Activated naive CD4-positive, alpha-beta T cell treated with anti-CD3 and anti-CD28 coated beads, Interleukin-2, amount 50 U/mL, for 72 hours (primary cell): ENCODE data around the gene WBP2NL. TPM values are rescaled to one million over a fixed set of nuclear protein-coding genes. Genes with fewer than 3 reads are reported as not detected.

Source experiments
- ATAC-seq, 2 donors: fragments of 150-1000 bp; cut with Tn5 transposase; 2 replicates each; pipeline ENCODE4 v1.10.0; 2021; ENCODE audit warnings: mild to moderate bottlenecking in 2 of 2, moderate library complexity in 2 of 2
- DNase-seq, 2 donors: peaks; one replicate each; pipeline ENCODE4 v3.0.0; 2021 to 2022; ENCODE audit warnings: low spot score in 2 of 2
- H3K27ac Mint-ChIP-seq, 2 donors: one replicate each; pipeline ENCODE4 v1.8.0; 2022; ENCODE audit warnings: mild to moderate bottlenecking in 2 of 2, mixed read lengths in 2 of 2
- H3K36me3 Mint-ChIP-seq, 2 donors: one replicate each; pipeline ENCODE4 v1.8.0; 2022; ENCODE audit warnings: mixed read lengths in 2 of 2
- H3K9me3 Mint-ChIP-seq, 2 donors: one replicate each; pipeline ENCODE4 v1.8.0; 2022; ENCODE audit warnings: mixed read lengths in 2 of 2
- total RNA-seq, 2 donors: library from RNA; stranded (reverse); gene quantifications; one replicate each; pipeline ENCODE4 v1.2.3, GENCODE V29; 2022

Gene WBP2NL
- total RNA-seq, 2 donors from 2014 or later, result 0.39 to 0.47 TPM

DNA sequence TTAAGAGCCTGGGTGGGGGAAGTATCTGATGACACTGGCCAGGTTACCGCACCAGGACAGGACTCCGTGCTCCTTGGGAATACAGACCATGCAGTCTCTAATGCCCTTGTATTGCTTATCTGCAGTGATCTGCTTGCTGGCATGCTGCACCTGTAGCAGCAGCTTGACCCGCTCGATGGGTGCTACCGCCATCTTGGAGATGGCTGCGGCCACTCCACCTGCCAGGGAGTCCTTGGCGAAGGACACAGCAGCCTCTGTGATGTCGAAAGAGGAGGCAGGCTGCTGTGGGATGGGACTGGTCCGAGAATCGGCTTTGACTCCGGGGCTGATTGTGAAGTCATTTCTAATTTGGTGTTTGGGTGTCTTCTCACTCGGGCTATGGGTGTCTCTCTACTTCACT, 3.1 kb downstream of the WBP2NL start:
- Mint-ChIP-seq H3K9me3 (peaks cover 20 to 23% of the 10 kb centered on the region in 2 donors), H3K36me3 (peaks cover 24 to 27% of the 10 kb centered on the region in 2 donors), H3K27ac (no peak overlapping the region)
- no peak for ATAC-seq
- no peak for DNase-seq

GRCh38 chr22:42007922-42008321, 9.3 kb downstream of the WBP2NL start:
- Mint-ChIP-seq H3K27ac (no peak overlapping the region), H3K9me3 (peaks cover 0 to 23% of the 10 kb centered on the region in 2 donors), H3K36me3 (peaks cover 6 to 9% of the 10 kb centered on the region in 2 donors)
- no peak for ATAC-seq
- DNase-seq, result no peak

DNA sequence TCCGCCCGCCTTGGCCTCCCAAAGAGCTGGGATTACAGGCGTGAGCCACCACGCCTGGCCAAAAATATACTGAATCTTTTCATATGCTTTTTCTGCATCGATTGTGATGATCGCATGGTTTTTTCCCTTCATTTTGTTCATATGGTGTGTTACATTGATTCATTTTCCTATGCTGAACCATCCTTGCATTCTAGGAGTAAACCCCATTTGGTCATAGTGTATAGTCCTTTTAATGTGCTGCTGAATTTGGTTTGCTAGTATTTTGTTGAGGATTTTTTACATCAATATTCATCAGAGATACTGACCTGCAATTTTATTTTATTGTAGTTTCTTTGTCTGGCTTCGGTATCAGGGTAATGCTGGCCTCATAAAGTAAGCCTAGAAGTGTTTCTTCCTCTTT, 12.2 kb downstream of the WBP2NL start:
- no peak for DNase-seq
- ATAC-seq, result no peak
- H3K36me3 Mint-ChIP-seq, result peaks cover 9 to 11% of the 10 kb centered on the region in 2 donors
- no peak overlapping the region for H3K27ac Mint-ChIP-seq
- H3K9me3 Mint-ChIP-seq, result peaks cover 0 to 16% of the 10 kb centered on the region in 2 donors

- peaks cover 0 to 15% of the 10 kb centered on the region in 2 donors for H3K9me3 Mint-ChIP-seq
- no peak for ATAC-seq
- DNase-seq, result no peak
- H3K27ac Mint-ChIP-seq, result no peak overlapping the region
- H3K36me3 Mint-ChIP-seq, result peaks cover 9 to 11% of the 10 kb centered on the region in 2 donors
Measured at GRCh38 chr22:42013385-42013784, 14.8 kb downstream of the WBP2NL start.

DNA sequence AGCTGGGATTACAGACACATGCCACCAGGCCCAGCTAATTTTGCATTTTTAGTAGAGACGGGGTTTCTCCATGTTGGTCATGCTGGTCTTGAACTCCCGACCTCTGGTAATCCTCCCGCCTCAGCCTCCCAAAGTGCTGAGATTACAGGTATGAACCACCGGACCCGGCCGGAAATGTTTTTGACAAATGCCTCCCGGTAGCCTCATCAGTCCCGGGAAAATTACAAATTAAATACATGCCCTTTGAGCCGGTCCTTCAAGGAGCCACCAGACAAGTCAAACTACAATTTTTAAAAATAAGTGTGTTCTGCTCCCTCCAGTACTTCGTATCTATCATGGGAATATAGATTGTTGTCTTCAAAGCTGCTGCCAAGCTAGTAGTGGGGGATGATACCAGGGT, 17.5 kb downstream of the WBP2NL start:
- H3K36me3 Mint-ChIP-seq, result peaks cover 5 to 9% of the 10 kb centered on the region in 2 donors
- no peak for DNase-seq
- ATAC-seq, result no peak
- H3K9me3 Mint-ChIP-seq, result peaks cover 0 to 6% of the 10 kb centered on the region in 2 donors
- no peak overlapping the region for H3K27ac Mint-ChIP-seq

GRCh38 chr22:42018224-42018623, 19.6 kb downstream of the WBP2NL start:
- DNase-seq (no peak), ATAC-seq (no peak)
- peak overlapping the region; percentile 9 to 11 for H3K27ac Mint-ChIP-seq
- no peaks in the 10 kb centered on the region for H3K9me3 Mint-ChIP-seq
- peaks cover 0 to 5% of the 10 kb centered on the region in 2 donors for H3K36me3 Mint-ChIP-seq

DNA sequence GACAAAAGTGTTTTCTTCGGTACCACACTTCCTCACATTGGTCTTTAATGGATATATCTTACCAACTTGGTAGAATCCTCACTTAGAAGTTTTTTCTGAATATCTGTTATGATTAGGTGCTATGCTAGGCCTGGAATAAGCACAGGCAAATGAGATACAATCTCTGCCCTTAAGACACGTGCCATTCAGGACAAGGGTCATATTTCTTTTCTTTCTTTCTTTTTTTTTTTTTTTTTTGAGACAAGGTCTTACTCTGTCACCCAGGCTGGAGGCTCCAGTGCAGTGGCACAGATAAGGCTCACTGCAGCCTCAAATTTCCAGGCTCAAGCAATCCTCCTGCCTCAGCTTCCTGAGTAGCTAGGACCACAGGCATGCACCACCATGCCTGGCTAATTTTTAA, 23.0 kb downstream of the WBP2NL start:
- DNase-seq, result no peak
- no peak for ATAC-seq
- Mint-ChIP-seq H3K36me3 (no peaks in the 10 kb centered on the region), H3K27ac (no peak overlapping the region), H3K9me3 (no peaks in the 10 kb centered on the region)

- ATAC-seq (peak; percentile 66 to 87), DNase-seq (no peak)
- Mint-ChIP-seq H3K27ac (no peak overlapping the region), H3K36me3 (no peaks in the 10 kb centered on the region), H3K9me3 (no peaks in the 10 kb centered on the region)
Measured at GRCh38 chr22:42022162-42022847, 23.7 kb downstream of the WBP2NL start.

GRCh38 chr22:42025421-42025820, 26.8 kb downstream of the WBP2NL start:
- ATAC-seq (no peak), DNase-seq (no peak)
- no peaks in the 10 kb centered on the region for H3K36me3 Mint-ChIP-seq
- H3K27ac Mint-ChIP-seq, result no peak overlapping the region
- H3K9me3 Mint-ChIP-seq, result no peaks in the 10 kb centered on the region

GRCh38 chr22:42026705-42027104, 28.1 kb downstream of the WBP2NL start:
- no peak for DNase-seq
- no peaks in the 10 kb centered on the region for H3K36me3 Mint-ChIP-seq
- no peak overlapping the region for H3K27ac Mint-ChIP-seq
- no peak for ATAC-seq
- no peaks in the 10 kb centered on the region for H3K9me3 Mint-ChIP-seq

DNA sequence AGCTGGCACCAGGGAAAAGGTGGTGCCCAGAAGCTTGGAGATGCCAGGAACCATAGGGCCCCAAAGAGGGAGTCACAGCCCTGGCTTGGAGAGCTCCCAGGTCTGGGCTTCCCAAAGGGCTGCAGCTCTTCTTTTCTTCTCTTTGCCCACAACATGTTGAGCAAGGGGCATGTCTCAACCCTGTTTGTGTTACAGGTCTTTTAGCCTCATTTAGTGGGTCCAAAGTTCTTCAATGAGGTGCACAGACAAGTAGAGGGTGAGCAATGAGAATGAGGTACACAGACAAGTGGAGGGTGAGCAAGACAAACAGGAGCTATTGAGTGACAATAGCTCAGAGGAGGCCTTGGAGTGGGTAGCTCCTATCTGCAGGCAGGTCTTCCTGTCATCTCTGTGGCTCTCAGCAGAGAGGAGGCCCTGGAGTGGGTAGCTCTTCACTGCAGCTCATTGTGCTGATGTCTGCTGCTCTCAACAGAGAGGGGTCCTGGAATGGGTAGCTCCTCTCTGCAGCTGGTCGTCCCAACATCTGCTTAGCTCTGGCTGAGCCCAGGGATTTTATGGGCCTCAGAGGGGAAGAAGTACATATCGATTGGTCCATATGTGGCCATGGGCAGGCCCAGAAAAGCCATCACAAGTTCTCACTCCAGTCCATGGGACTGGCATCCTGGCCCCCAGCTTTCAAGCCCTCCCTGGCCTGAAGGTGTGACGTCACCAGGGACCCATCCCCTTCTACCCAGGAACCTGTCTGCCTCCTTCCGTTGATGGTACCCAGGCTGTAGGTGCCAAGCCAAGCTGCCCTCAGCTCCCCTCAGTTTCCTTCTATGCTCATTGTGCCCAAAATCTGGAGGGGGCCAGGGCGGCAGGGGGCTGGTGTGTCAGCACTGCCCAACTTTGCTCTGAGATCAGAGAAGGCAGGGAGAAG, 34.9 kb downstream of the WBP2NL start:
- H3K9me3 Mint-ChIP-seq, result peaks cover 7 to 9% of the 10 kb centered on the region in 2 donors

DNA sequence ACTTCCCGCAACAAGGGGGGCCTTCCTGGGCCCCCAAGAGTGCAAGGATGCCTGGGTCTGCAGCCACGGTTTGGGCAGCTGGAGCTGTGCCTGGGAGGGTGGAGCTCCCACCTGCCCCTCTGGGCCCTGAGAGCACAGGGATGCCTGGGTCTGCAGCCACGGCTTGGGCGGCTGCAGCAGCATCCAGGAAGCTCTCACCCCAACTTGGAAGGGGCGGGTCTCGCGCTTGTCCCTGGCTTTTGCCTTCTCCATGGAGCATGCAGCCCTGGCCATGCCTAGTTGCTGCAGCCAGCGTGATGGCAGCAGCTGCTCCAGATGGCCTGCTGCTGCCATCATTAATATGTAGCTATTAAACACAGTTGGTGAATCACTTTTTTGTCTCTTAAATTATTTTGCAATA, 36.7 kb downstream of the WBP2NL start:
- Mint-ChIP-seq H3K27ac (no peak overlapping the region), H3K9me3 (peaks cover 7 to 9% of the 10 kb centered on the region in 2 donors), H3K36me3 (peaks cover 12 to 18% of the 10 kb centered on the region in 2 donors)
- ATAC-seq, result no peak
- DNase-seq, result no peak

More for the DNA sequence above, 34.9 kb downstream of the WBP2NL start:
- ATAC-seq (no peak), DNase-seq (no peak)
- H3K27ac Mint-ChIP-seq, result no peak overlapping the region
- H3K36me3 Mint-ChIP-seq, result peaks cover 12 to 18% of the 10 kb centered on the region in 2 donors

- DNase-seq (no peak), ATAC-seq (no peak)
- H3K9me3 Mint-ChIP-seq, result peaks cover 8 to 13% of the 10 kb centered on the region in 2 donors
- H3K27ac Mint-ChIP-seq, result peak overlapping the region in 1 of 2 donors; percentile 7
- peaks cover 9 to 14% of the 10 kb centered on the region in 2 donors for H3K36me3 Mint-ChIP-seq
Measured at GRCh38 chr22:42039271-42039670, 40.7 kb downstream of the WBP2NL start.

DNA sequence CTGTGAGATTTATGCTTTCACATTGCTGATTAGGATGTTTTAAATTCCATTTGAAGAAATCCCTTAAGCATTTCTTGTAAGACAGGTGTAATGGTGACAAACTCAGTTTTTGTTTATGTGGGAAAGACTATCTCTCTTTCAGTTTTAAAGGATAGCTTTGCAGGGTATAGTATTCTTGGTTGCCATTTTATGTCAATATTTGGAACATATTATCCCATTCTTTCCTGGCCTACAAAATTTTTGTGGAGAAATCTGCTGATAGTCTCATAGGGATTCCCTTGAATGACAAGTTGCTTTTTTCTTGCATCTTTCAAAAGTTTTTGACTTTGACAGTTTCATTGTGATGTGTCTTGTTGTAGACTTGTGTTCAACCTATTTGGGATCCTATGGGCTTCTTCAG, 43.2 kb downstream of the WBP2NL start:
- Mint-ChIP-seq H3K9me3 (peaks cover 5 to 13% of the 10 kb centered on the region in 2 donors), H3K27ac (no peak overlapping the region), H3K36me3 (peaks cover 9 to 13% of the 10 kb centered on the region in 2 donors)
- no peak for DNase-seq
- ATAC-seq, result no peak

GRCh38 chr22:42050641-42051180, 52.1 kb downstream of the WBP2NL start:
- Mint-ChIP-seq H3K27ac (no peak overlapping the region), H3K9me3 (no peaks in the 10 kb centered on the region), H3K36me3 (no peaks in the 10 kb centered on the region)
- DNase-seq (no peak), ATAC-seq (no peak)

- DNase-seq (no peak), ATAC-seq (no peak)
- peaks cover 6 to 15% of the 10 kb centered on the region in 2 donors for H3K9me3 Mint-ChIP-seq
Measured at GRCh38 chr22:42052765-42053164, 54.2 kb downstream of the WBP2NL start.

More at GRCh38 chr22:42052765-42053164, 54.2 kb downstream of the WBP2NL start:
- Mint-ChIP-seq H3K36me3 (peaks cover 8 to 12% of the 10 kb centered on the region in 2 donors), H3K27ac (no peak overlapping the region)
